Left cardiac atrium (tissue), 4 donors: ENCODE measurements around the gene COL4A1. TPM values are rescaled to one million over a fixed set of nuclear protein-coding genes. Genes with fewer than 3 reads are reported as not detected.

Source experiments
- ATAC-seq, 2 donors: fragments of 200-7000 bp; cut with Tn5 transposase; one replicate each; pipeline ENCODE4 v1.9.1; 2020; ENCODE audit warnings: mild to moderate bottlenecking in 2 of 2, moderate library complexity in 2 of 2
- DNase-seq: peaks from one replicate; pipeline ENCODE4 v3.0.0-alpha.2; 2020
- intact Hi-C, 2 donors: fragments of 100-400 bp; cut with DNase I; formaldehyde crosslinking; loops; one replicate each; pipeline versions ENCODE4 v1.14.1 to v1.15.1; 2022 to 2023
- total RNA-seq, 2 donors: library from RNA; stranded (reverse); fragmentation: NEBNext Ultra II Directional; extraction: Animal tissue kit (Norgen Biotek cat#: 25700); gene quantifications; one replicate each; pipeline ENCODE4 v1.2.1, GENCODE V29; 2021
- donor health status: DM: no; HTN: yes; CAD: no.
- donor health status: DM: no; HTN: yes; CAD: no; lungs with severe emphysema.
- donor health status: DM: yes; HTN: yes; CAD: no.
- donor health status: Dilated cardiomyopathy.

The COL4A1 gene
- total RNA-seq, 2 donors from 2014 or later, result 210 to 456 TPM

GRCh38 chr13:110156301-110157049 is 150.5 kb downstream of the COL4A1 start:
- intact Hi-C loops, result no loop called here
- DNase-seq (no peak), ATAC-seq (no peak)

- DNase-seq, result no peak
- intact Hi-C loops, result no loop called here
- ATAC-seq, result peak in 1 of 2 donors; percentile 9
These were observed 151.9 kb downstream of the COL4A1 start for GRCh38 chr13:110155072-110155471.

GRCh38 chr13:110154410-110154933 is 152.5 kb downstream of the COL4A1 start:
- intact Hi-C loops, result no loop called here
- no peak for DNase-seq
- no peak for ATAC-seq

GRCh38 chr13:110152351-110152750 is 154.6 kb downstream of the COL4A1 start:
- intact Hi-C loops, result no loop called here
- ATAC-seq (peak in 1 of 2 donors; percentile 21), DNase-seq (no peak)

GRCh38 chr13:110151462-110151861 is 155.5 kb downstream of the COL4A1 start:
- intact Hi-C loops, result no loop called here
- DNase-seq (no peak), ATAC-seq (no peak)

- DNase-seq, result no peak
- ATAC-seq, result no peak
- intact Hi-C loops, result no loop called here
These were observed 156.4 kb downstream of the COL4A1 start for GRCh38 chr13:110150384-110151101.

GRCh38 chr13:110149036-110149435 is 157.9 kb downstream of the COL4A1 start:
- intact Hi-C loops, result no loop called here
- no peak for DNase-seq
- no peak for ATAC-seq

GRCh38 chr13:110140099-110140498 is 166.9 kb downstream of the COL4A1 start:
- DNase-seq (no peak), ATAC-seq (no peak)
- intact Hi-C loops, result no loop called here

- intact Hi-C loops, result loop anchor here in 1 of 2 donors (10.0 kb wide), 1 partner anchor 274 kb away; no protein-coding TSS in a partner anchor
- peak in 1 of 2 donors; percentile 23 for ATAC-seq
- no peak for DNase-seq
These were observed 168.3 kb downstream of the COL4A1 start for GRCh38 chr13:110138700-110139036.

GRCh38 chr13:110138010-110138699 is 168.8 kb downstream of the COL4A1 start:
- DNase-seq, result peak; percentile 80
- peak; percentile 76 to 83 for ATAC-seq
- intact Hi-C loops, result loop anchor here in 1 of 2 donors (10.0 kb wide), 1 partner anchor 273 kb away; no protein-coding TSS in a partner anchor

GRCh38 chr13:110137680-110138009 is 169.3 kb downstream of the COL4A1 start:
- ATAC-seq (peak; percentile 66 to 78), DNase-seq (no peak)
- intact Hi-C loops, result loop anchor here in 1 of 2 donors (10.0 kb wide), 1 partner anchor 273 kb away; no protein-coding TSS in a partner anchor

- intact Hi-C loops, result loop anchor here in 1 of 2 donors (10.0 kb wide), 1 partner anchor 272 kb away; no protein-coding TSS in a partner anchor
- DNase-seq, result no peak
- ATAC-seq, result peak; percentile 34 to 35
These were observed 170.0 kb downstream of the COL4A1 start for GRCh38 chr13:110136660-110137585.

- DNase-seq (no peak), ATAC-seq (no peak)
- intact Hi-C loops, result loop anchor here in 1 of 2 donors (10.0 kb wide), 1 partner anchor 271 kb away; no protein-coding TSS in a partner anchor
These were observed 170.9 kb downstream of the COL4A1 start for GRCh38 chr13:110135977-110136597.

GRCh38 chr13:110134801-110135200 is 172.2 kb downstream of the COL4A1 start:
- intact Hi-C loops, result loop anchor here in 1 of 2 donors (10.0 kb wide), 1 partner anchor 270 kb away; no protein-coding TSS in a partner anchor
- DNase-seq (no peak), ATAC-seq (peak in 1 of 2 donors; percentile 34)

- ATAC-seq (no peak), DNase-seq (no peak)
- intact Hi-C loops, result loop anchor here in 1 of 2 donors (10.0 kb wide), 1 partner anchor 269 kb away; no protein-coding TSS in a partner anchor
These were observed 173.3 kb downstream of the COL4A1 start for GRCh38 chr13:110133425-110134235.

- intact Hi-C loops, result loop anchor here in 1 of 2 donors (10.0 kb wide), 1 partner anchor 268 kb away; no protein-coding TSS in a partner anchor
- ATAC-seq, result no peak
- no peak for DNase-seq
These were observed 174.6 kb downstream of the COL4A1 start for GRCh38 chr13:110132225-110132982.
